Osteocyte (in vitro differentiated cells): ENCODE results near the gene PRKCE. TPM values are rescaled to one million over a fixed set of nuclear protein-coding genes. Genes with fewer than 3 reads are reported as not detected.

Experiments used
- DNase-seq: peaks from one replicate; pipeline ENCODE4 v3.0.0; 2021; ENCODE audit warnings: mixed read lengths; ENCODE audit not compliant: unreplicated experiment; ENCODE audit errors: extremely low spot score
- H3K27ac Mint-ChIP-seq: one replicate; pipeline ENCODE4 v1.8.0; 2021; ENCODE audit warnings: mild to moderate bottlenecking, mixed read lengths; ENCODE audit not compliant: unreplicated experiment
- H3K27me3 Mint-ChIP-seq: one replicate; pipeline ENCODE4 v1.8.0; 2021; ENCODE audit warnings: mixed read lengths; ENCODE audit not compliant: unreplicated experiment
- H3K36me3 Mint-ChIP-seq: one replicate; pipeline ENCODE4 v1.8.0; 2021; ENCODE audit warnings: mixed read lengths; ENCODE audit not compliant: unreplicated experiment
- H3K4me1 Mint-ChIP-seq: one replicate; pipeline ENCODE4 v1.8.0; 2021; ENCODE audit warnings: mixed read lengths; ENCODE audit not compliant: unreplicated experiment
- H3K4me3 Mint-ChIP-seq: one replicate; pipeline ENCODE4 v1.8.0; 2021; ENCODE audit warnings: mild to moderate bottlenecking, moderate library complexity, mixed read lengths; ENCODE audit not compliant: unreplicated experiment
- H3K9me3 Mint-ChIP-seq: one replicate; pipeline ENCODE4 v1.8.0; 2021; ENCODE audit warnings: mixed read lengths; ENCODE audit not compliant: unreplicated experiment
- CTCF ChIP-seq: fragments of 200-600 bp; sonication (generic); IDR thresholded peaks from 2 replicates; pipeline ENCODE4 v1.5.0; 2021; ENCODE audit warnings: antibody characterized with exemption, mild to moderate bottlenecking, moderate library complexity
- total RNA-seq: library from RNA; stranded (reverse); gene quantifications from 2 replicates; pipeline ENCODE4 v1.2.1, GENCODE V29; 2021

PRKCE gene
- total RNA-seq, 1 donor from 2014 or later = 13.8 TPM

GRCh38 chr2:45696708-45697107 is 45.2 kb downstream of the PRKCE start:
- Mint-ChIP-seq H3K36me3 (no peaks in the 10 kb centered on the region), H3K4me1 (peaks cover 23% of the 10 kb centered on the region)

GRCh38 chr2:45697190-45697589 is 45.7 kb downstream of the PRKCE start:
- Mint-ChIP-seq H3K27me3 (no peaks in the 10 kb centered on the region), H3K4me1 (peaks cover 23% of the 10 kb centered on the region), H3K27ac (no peak overlapping the region), H3K9me3 (no peaks in the 10 kb centered on the region), H3K36me3 (no peaks in the 10 kb centered on the region), H3K4me3 (no peak overlapping the region)
- no peak for DNase-seq
- no peak for TF ChIP-seq CTCF

More at GRCh38 chr2:45696708-45697107, 45.2 kb downstream of the PRKCE start:
- no peak for DNase-seq
- Mint-ChIP-seq H3K27me3 (no peaks in the 10 kb centered on the region), H3K27ac (no peak overlapping the region), H3K4me3 (no peak overlapping the region), H3K9me3 (no peaks in the 10 kb centered on the region)
- no peak for TF ChIP-seq CTCF

- no peak overlapping the region for H3K4me3 Mint-ChIP-seq
- H3K27ac Mint-ChIP-seq = peak overlapping the region; percentile 74
- no peak for DNase-seq
- no peaks in the 10 kb centered on the region for H3K36me3 Mint-ChIP-seq
- peaks cover 23% of the 10 kb centered on the region for H3K4me1 Mint-ChIP-seq
- no peaks in the 10 kb centered on the region for H3K27me3 Mint-ChIP-seq
- TF ChIP-seq CTCF = no peak
- no peaks in the 10 kb centered on the region for H3K9me3 Mint-ChIP-seq
Observed at GRCh38 chr2:45698554-45698953, 47.1 kb downstream of the PRKCE start.

- Mint-ChIP-seq H3K4me1 (peaks cover 23% of the 10 kb centered on the region), H3K27ac (peak overlapping the region; percentile 74), H3K27me3 (no peaks in the 10 kb centered on the region)
Observed at GRCh38 chr2:45699032-45699658, 47.7 kb downstream of the PRKCE start.

More at GRCh38 chr2:45699032-45699658, 47.7 kb downstream of the PRKCE start:
- no peak for DNase-seq
- Mint-ChIP-seq H3K9me3 (no peaks in the 10 kb centered on the region), H3K4me3 (no peak overlapping the region), H3K36me3 (no peaks in the 10 kb centered on the region)
- TF ChIP-seq CTCF = no peak
